ENCODE results near the gene FGF6. TPM values are rescaled to one million over a fixed set of nuclear protein-coding genes. Genes with fewer than 3 reads are reported as not detected.

FGF6 gene
- total RNA-seq, 4 donors from 2014 or later = not detected

GRCh38 chr12:4483885-4484823 lies 38.5 kb upstream of the FGF6 start:
- Histone ChIP-seq H3K27ac (peak overlapping the region in 3 of 4 donors; percentile 42 to 75 (median 53)), H3K4me1 (peaks cover 0 to 23% (median 0%) of the 10 kb centered on the region in 3 donors), H3K27me3 (no peaks in the 10 kb centered on the region), H3K9me3 (peaks cover 0 to 2% (median 0%) of the 10 kb centered on the region in 3 donors), H3K4me3 (no peak overlapping the region), H3K36me3 (peaks cover 0 to 11% (median 3%) of the 10 kb centered on the region in 3 donors)
- TF ChIP-seq POLR2A (IDR thresholded peaks at IDR 0.05) (no peak), CTCF (IDR thresholded peaks at IDR 0.05) (no peak)
- no peak for DNase-seq
- intact Hi-C loops (cut with DNase I) = no loop called here
- WGBS, 2 donors = 37 to 54% methylated on average over 4 of the region's 4 CpGs

GRCh38 chr12:4482936-4483335 lies 37.3 kb upstream of the FGF6 start:
- DNase-seq = no peak
- H3K4me3 ChIP-seq = no peak overlapping the region
- intact Hi-C loops (cut with DNase I) = no loop called here
- TF ChIP-seq POLR2A (IDR thresholded peaks at IDR 0.05) = no peak
- TF ChIP-seq CTCF (IDR thresholded peaks at IDR 0.05) = no peak
- no peak overlapping the region for H3K27ac ChIP-seq
- peaks cover 0 to 11% (median 0%) of the 10 kb centered on the region in 3 donors for H3K9me3 ChIP-seq
- H3K4me1 ChIP-seq = peaks cover 0 to 23% (median 0%) of the 10 kb centered on the region in 3 donors
- WGBS, 2 donors = 69 to 72% methylated on average over 6 to 7 of the region's 7 CpGs
- no peaks in the 10 kb centered on the region for H3K36me3 ChIP-seq
- H3K27me3 ChIP-seq = no peaks in the 10 kb centered on the region

GRCh38 chr12:4478933-4479332 lies 33.3 kb upstream of the FGF6 start:
- Histone ChIP-seq H3K27me3 (peaks cover 0 to 13% (median 0%) of the 10 kb centered on the region in 4 donors), H3K9me3 (peaks cover 0 to 11% (median 0%) of the 10 kb centered on the region in 3 donors), H3K4me3 (no peak overlapping the region), H3K36me3 (no peaks in the 10 kb centered on the region), H3K27ac (no peak overlapping the region), H3K4me1 (peaks cover 0 to 9% (median 0%) of the 10 kb centered on the region in 3 donors)
- 78 to 86% methylated on average over 3 of the region's 3 CpGs for WGBS, 2 donors
- DNase-seq = no peak
- intact Hi-C loops (cut with DNase I) = no loop called here
- TF ChIP-seq CTCF (IDR thresholded peaks at IDR 0.05) (no peak), POLR2A (IDR thresholded peaks at IDR 0.05) (no peak)

GRCh38 chr12:4477129-4477528 lies 31.5 kb upstream of the FGF6 start:
- no peak for DNase-seq
- TF ChIP-seq POLR2A (IDR thresholded peaks at IDR 0.05) (no peak), CTCF (IDR thresholded peaks at IDR 0.05) (no peak)
- H3K9me3 ChIP-seq = peaks cover 0 to 11% (median 0%) of the 10 kb centered on the region in 3 donors
- no peaks in the 10 kb centered on the region for H3K36me3 ChIP-seq
- H3K27ac ChIP-seq = no peak overlapping the region
- intact Hi-C loops (cut with DNase I) = no loop called here
- H3K27me3 ChIP-seq = peaks cover 0 to 13% (median 0%) of the 10 kb centered on the region in 4 donors
- WGBS, 2 donors = 71 to 83% methylated on average over 1 to 2 of the region's 2 CpGs
- no peak overlapping the region for H3K4me3 ChIP-seq
- H3K4me1 ChIP-seq = no peaks in the 10 kb centered on the region

- Histone ChIP-seq H3K4me1 (no peaks in the 10 kb centered on the region), H3K27ac (no peak overlapping the region), H3K4me3 (no peak overlapping the region), H3K36me3 (no peaks in the 10 kb centered on the region), H3K27me3 (peaks cover 0 to 10% (median 0%) of the 10 kb centered on the region in 4 donors), H3K9me3 (no peaks in the 10 kb centered on the region)
- intact Hi-C loops (cut with DNase I) = no loop called here
- TF ChIP-seq POLR2A (IDR thresholded peaks at IDR 0.05) = no peak
- TF ChIP-seq CTCF (IDR thresholded peaks at IDR 0.05) = no peak
- DNase-seq = no peak
- 55 to 73% methylated on average over 2 of the region's 2 CpGs for WGBS, 2 donors
Measured at GRCh38 chr12:4472046-4472445, 26.4 kb upstream of the FGF6 start.

Measured in esophagus squamous epithelium (tissue), 5 donors.